H9 (cell line): Measurements from ENCODE around the gene FAM9C. TPM values are rescaled to one million over a fixed set of nuclear protein-coding genes. Genes with fewer than 3 reads are reported as not detected.

Experiments
- DNase-seq: peaks from one replicate; pipeline ENCODE4 v3.0.0-alpha.2; 2017
- H2AFZ ChIP-seq: one replicate; pipeline ENCODE4 v1.6.1; 2013; ENCODE audit warnings: mild to moderate bottlenecking, low read length, control low read depth, moderate library complexity
- H2AK5ac ChIP-seq: 2 replicates; pipeline ENCODE4 v1.6.1; 2013; ENCODE audit warnings: low read length, control low read depth, mixed read lengths; ENCODE audit not compliant: insufficient read length
- H2BK120ac ChIP-seq: one replicate; pipeline ENCODE4 v1.6.1; 2013; ENCODE audit warnings: low read depth, mild to moderate bottlenecking, low read length, control low read depth, inconsistent platforms; ENCODE audit not compliant: poor library complexity, severe bottlenecking
- H2BK12ac ChIP-seq: 2 replicates; pipeline ENCODE4 v1.6.1; 2013; ENCODE audit warnings: low read length, control low read depth, mixed read lengths, low read depth; ENCODE audit not compliant: insufficient read length
- H2BK15ac ChIP-seq: 2 replicates; pipeline ENCODE4 v1.6.1; 2013; ENCODE audit warnings: low read depth, low read length, control low read depth
- H2BK20ac ChIP-seq: one replicate; pipeline ENCODE4 v1.6.1; 2013; ENCODE audit warnings: low read depth, mild to moderate bottlenecking, low read length, control low read depth, inconsistent platforms; ENCODE audit not compliant: poor library complexity, severe bottlenecking
- H2BK5ac ChIP-seq: 2 replicates; pipeline ENCODE4 v1.6.1; 2013; ENCODE audit warnings: low read length, control low read depth, mixed read lengths; ENCODE audit not compliant: insufficient read length
- H3K14ac ChIP-seq: 2 replicates; pipeline ENCODE4 v1.6.1; 2013; ENCODE audit warnings: low read length, control low read depth; ENCODE audit not compliant: insufficient read depth
- H3K18ac ChIP-seq: 2 replicates; pipeline ENCODE4 v1.6.1; 2013; ENCODE audit warnings: low read depth, mild to moderate bottlenecking, mixed read lengths, low read length, control low read depth; ENCODE audit not compliant: insufficient read length
- H3K23ac ChIP-seq: 2 replicates; pipeline ENCODE4 v1.6.1; 2013; ENCODE audit warnings: low read length, control low read depth, mixed read lengths, low read depth; ENCODE audit not compliant: insufficient read length
- H3K23me2 ChIP-seq: 2 replicates; pipeline ENCODE4 v1.6.1; 2013; ENCODE audit warnings: low read depth, mild to moderate bottlenecking, mixed read lengths, low read length, control low read depth; ENCODE audit not compliant: insufficient read length, poor library complexity, severe bottlenecking
- H3K27ac ChIP-seq: 2 replicates; pipeline ENCODE4 v1.5.1; 2013; ENCODE audit warnings: low read length, control low read depth, mixed read lengths, low read depth; ENCODE audit not compliant: insufficient read length
- H3K27me3 ChIP-seq: 2 replicates; pipeline ENCODE4 v1.6.1; 2013; ENCODE audit warnings: low read length, control low read depth, inconsistent platforms; ENCODE audit not compliant: insufficient read depth
- H3K4ac ChIP-seq: 2 replicates; pipeline ENCODE4 v1.6.1; 2013; ENCODE audit warnings: low read depth, mild to moderate bottlenecking, control low read depth, inconsistent platforms, low read length, moderate library complexity
- H3K4me1 ChIP-seq: 2 replicates; pipeline ENCODE4 v1.6.1; 2013; ENCODE audit warnings: low read length, control low read depth, inconsistent platforms; ENCODE audit not compliant: insufficient read depth
- H3K4me2 ChIP-seq: 2 replicates; pipeline ENCODE4 v1.6.1; 2013; ENCODE audit warnings: low read length, control low read depth, mixed read lengths; ENCODE audit not compliant: insufficient read length, insufficient read depth
- H3K56ac ChIP-seq: 2 replicates; pipeline ENCODE4 v1.6.1; 2013; ENCODE audit warnings: low read depth, mild to moderate bottlenecking, mixed read lengths, low read length, control low read depth; ENCODE audit not compliant: insufficient read length
- H3K79me1 ChIP-seq: 2 replicates; pipeline ENCODE4 v1.6.1; 2013; ENCODE audit warnings: low read depth, mild to moderate bottlenecking, moderate library complexity, low read length, control low read depth, inconsistent platforms; ENCODE audit not compliant: insufficient read depth, poor library complexity, severe bottlenecking
- H3K79me2 ChIP-seq: 2 replicates; pipeline ENCODE4 v1.6.1; 2013; ENCODE audit warnings: low read length, control low read depth, inconsistent platforms; ENCODE audit not compliant: insufficient read depth
- H3K9ac ChIP-seq: 2 replicates; pipeline ENCODE4 v1.6.1; 2013; ENCODE audit warnings: low read length, control low read depth, mixed read lengths; ENCODE audit not compliant: insufficient read length; ENCODE audit errors: extremely low read depth
- H3K9me3 ChIP-seq: one replicate; pipeline ENCODE4 v1.6.1; 2013; ENCODE audit warnings: low read depth, low read length, inconsistent platforms; ENCODE audit not compliant: control insufficient read depth
- H3T11ph ChIP-seq: one replicate; pipeline ENCODE4 v1.6.1; 2013; ENCODE audit warnings: mild to moderate bottlenecking, low read length, control low read depth, inconsistent platforms
- H4K20me1 ChIP-seq: one replicate; pipeline ENCODE4 v1.6.1; 2013; ENCODE audit not compliant: control insufficient read depth, insufficient read length, insufficient read depth
- H4K5ac ChIP-seq: 2 replicates; pipeline ENCODE4 v1.6.1; 2013; ENCODE audit warnings: low read depth, mild to moderate bottlenecking, mixed read lengths, low read length, control low read depth; ENCODE audit not compliant: insufficient read length
- H4K8ac ChIP-seq: replicated peaks from 2 replicates; pipeline ENCODE4 v1.6.1; 2013; ENCODE audit warnings: low read length, control low read depth, mixed read lengths, low read depth; ENCODE audit not compliant: insufficient read length
- H4K91ac ChIP-seq: 2 replicates; pipeline ENCODE4 v1.6.1; 2013; ENCODE audit warnings: low read depth, mild to moderate bottlenecking, moderate library complexity, mixed read lengths, low read length, control low read depth; ENCODE audit not compliant: insufficient read length
- H3K27ac Mint-ChIP-seq, 3 experiments: 2 replicates in 2 of 3; 3 replicates in 1 of 3; pipeline ENCODE4 v1.8.0; 2020 to 2021; ENCODE audit warnings: mixed read lengths in 3 of 3, mild to moderate bottlenecking in 1 of 3, moderate library complexity in 1 of 3
- H3K27me3 Mint-ChIP-seq: 2 replicates; pipeline ENCODE4 v1.8.0; 2021; ENCODE audit warnings: low read depth, mild to moderate bottlenecking, moderate library complexity, mixed read lengths
- H3K36me3 Mint-ChIP-seq, 3 experiments: 2 replicates in 2 of 3; 3 replicates in 1 of 3; pipeline ENCODE4 v1.8.0; 2020 to 2021; ENCODE audit warnings: low read depth in 3 of 3, mixed read lengths in 3 of 3; ENCODE audit not compliant: insufficient read depth in 1 of 3
- H3K4me1 Mint-ChIP-seq, 2 experiments: 2 replicates each; pipeline ENCODE4 v1.8.0; 2020; ENCODE audit warnings: mixed read lengths in 2 of 2
- H3K4me3 Mint-ChIP-seq, 2 experiments: 2 replicates in 1 of 2; 3 replicates in 1 of 2; pipeline ENCODE4 v1.8.0; 2020 to 2021; ENCODE audit warnings: mild to moderate bottlenecking in 2 of 2, mixed read lengths in 2 of 2, moderate library complexity in 1 of 2
- H3K9me3 Mint-ChIP-seq, 2 experiments: 2 replicates in 1 of 2; 3 replicates in 1 of 2; pipeline ENCODE4 v1.8.0; 2020; ENCODE audit warnings: mild to moderate bottlenecking in 2 of 2, mixed read lengths in 2 of 2, moderate library complexity in 1 of 2
- WGBS: extraction: QIAGEN DNeasy Blood & Tissue Kit; methylation state at CpG from one replicate; pipeline ENCODE4 v1.1.7; 2013; ENCODE audit warnings: missing lambda C conversion rate, low lambda C conversion rate, mixed read lengths; ENCODE audit not compliant: insufficient read length; ENCODE audit errors: extremely low coverage; 5-methylcytosine and 5-hydroxymethylcytosine counted together
- total RNA-seq: library from RNA; stranded (reverse); gene quantifications from 2 replicates; pipeline ENCODE4 v1.2.1, GENCODE V29; 2021
- TF ChIP-seq, protein P1 (sequence below): fragments of 200-600 bp; sonication (generic); conservative IDR thresholded peaks from 3 replicates; pipeline ENCODE4 v1.8.0; 2021; ENCODE audit warnings: antibody characterized with exemption, mild to moderate bottlenecking

The FAM9C gene
- total RNA-seq, 1 experiment from 2014 or later = not detected

DNA sequence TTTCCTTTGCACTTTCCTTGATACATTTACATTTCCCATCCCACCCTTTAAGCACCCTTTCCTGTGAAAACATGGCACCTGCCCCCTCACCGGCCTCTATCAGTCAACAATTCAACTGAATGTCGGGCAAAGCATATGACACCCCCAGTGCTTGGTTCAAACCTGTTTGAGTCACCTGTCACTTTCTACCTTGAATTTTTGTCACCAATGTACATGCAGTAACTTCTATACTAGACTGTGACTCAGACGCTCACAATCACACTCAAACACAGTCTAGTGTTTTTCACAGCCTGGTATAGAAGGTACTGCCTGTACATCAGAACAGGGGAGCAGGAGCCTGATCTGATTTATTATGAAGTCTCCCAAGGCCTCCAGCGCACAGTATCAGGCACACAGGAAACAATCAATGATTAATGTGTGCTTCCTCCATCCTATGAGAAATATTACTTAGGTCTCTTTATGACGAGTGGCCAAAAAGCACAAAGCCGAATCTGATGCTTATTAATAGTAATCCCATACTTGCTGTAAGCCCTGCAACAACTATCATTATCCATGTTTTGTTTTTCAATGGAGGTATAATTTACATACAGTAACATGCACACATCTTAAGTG is 49.2 kb upstream of the FAM9C start:
- Mint-ChIP-seq H3K9me3 (peaks cover 58 to 62% of the 10 kb centered on the region in 2 experiments), H3K27ac (no peak overlapping the region), H3K36me3 (peaks cover 6 to 11% (median 10%) of the 10 kb centered on the region in 3 experiments; a peak in 5 of 7 replicates), H3K27me3 (no peaks in the 10 kb centered on the region), H3K4me3 (no peak overlapping the region), H3K4me1 (peaks cover 5 to 6% of the 10 kb centered on the region in 2 experiments; a peak in 3 of 4 replicates)
- Histone ChIP-seq H2BK120ac (no peak overlapping the region), H3K4me1 (no peaks in the 10 kb centered on the region; the same call in 1 of the 2 replicates), H3K9ac (no peak overlapping the region), H3K79me2 (no peaks in the 10 kb centered on the region), H3K18ac (no peak overlapping the region), H3K4me2 (no peak overlapping the region), H3K56ac (no peak overlapping the region), H3K23ac (no peak overlapping the region), H2AFZ (no peak overlapping the region), H4K20me1 (no peaks in the 10 kb centered on the region), H3K79me1 (no peaks in the 10 kb centered on the region), H2AK5ac (no peak overlapping the region), H2BK15ac (no peak overlapping the region), H4K8ac (no peak overlapping the region), H3T11ph (no peak overlapping the region), H3K9me3 (peaks cover 13% of the 10 kb centered on the region), H3K27ac (no peak overlapping the region), H3K4ac (no peak overlapping the region), H3K23me2 (no peaks in the 10 kb centered on the region), H2BK20ac (no peak overlapping the region), H2BK5ac (no peak overlapping the region), H4K5ac (no peak overlapping the region), H2BK12ac (no peak overlapping the region), H3K14ac (no peak overlapping the region), H3K27me3 (no peaks in the 10 kb centered on the region), H4K91ac (no peak overlapping the region)
- no peak for DNase-seq
- WGBS = no CpG with 5 or more reads among the region's 6 CpGs
- TF ChIP-seq, protein P1, sequence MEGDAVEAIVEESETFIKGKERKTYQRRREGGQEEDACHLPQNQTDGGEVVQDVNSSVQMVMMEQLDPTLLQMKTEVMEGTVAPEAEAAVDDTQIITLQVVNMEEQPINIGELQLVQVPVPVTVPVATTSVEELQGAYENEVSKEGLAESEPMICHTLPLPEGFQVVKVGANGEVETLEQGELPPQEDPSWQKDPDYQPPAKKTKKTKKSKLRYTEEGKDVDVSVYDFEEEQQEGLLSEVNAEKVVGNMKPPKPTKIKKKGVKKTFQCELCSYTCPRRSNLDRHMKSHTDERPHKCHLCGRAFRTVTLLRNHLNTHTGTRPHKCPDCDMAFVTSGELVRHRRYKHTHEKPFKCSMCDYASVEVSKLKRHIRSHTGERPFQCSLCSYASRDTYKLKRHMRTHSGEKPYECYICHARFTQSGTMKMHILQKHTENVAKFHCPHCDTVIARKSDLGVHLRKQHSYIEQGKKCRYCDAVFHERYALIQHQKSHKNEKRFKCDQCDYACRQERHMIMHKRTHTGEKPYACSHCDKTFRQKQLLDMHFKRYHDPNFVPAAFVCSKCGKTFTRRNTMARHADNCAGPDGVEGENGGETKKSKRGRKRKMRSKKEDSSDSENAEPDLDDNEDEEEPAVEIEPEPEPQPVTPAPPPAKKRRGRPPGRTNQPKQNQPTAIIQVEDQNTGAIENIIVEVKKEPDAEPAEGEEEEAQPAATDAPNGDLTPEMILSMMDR = no peak
